OCI-LY7 (cell line): ENCODE results near the gene HS3ST5. TPM values are rescaled to one million over a fixed set of nuclear protein-coding genes. Genes with fewer than 3 reads are reported as not detected.

Source experiments
- BruUV-seq: library from RNA; stranded (reverse); fragments of 400-500 nt; replicated peaks from 2 replicates; lab custom pipeline; 2021; lab: Mats Ljungman, UMichigan
- CTCF ChIA-PET: fragments of 300-600 bp; sonication (Branson Sonifier 250); formaldehyde crosslinking; loops from one replicate; lab custom pipeline; 2022; ENCODE audit warnings: antibody characterized with exemption; ENCODE audit not compliant: unreplicated experiment; lab: Charles Lee
- POLR2A ChIA-PET: fragments of 300-600 bp; sonication (Branson Sonifier 250); formaldehyde crosslinking; loops from one replicate; lab custom pipeline; 2022; ENCODE audit warnings: antibody characterized with exemption; lab: Charles Lee
- DNase-seq: peaks from one replicate; pipeline ENCODE4 v3.0.0-alpha.2; 2015; ENCODE audit warnings: low spot score
- H2AFZ ChIP-seq: fragments of 200-600 bp; sonication (generic), shearing (Covaris generic); 2 replicates; pipeline ENCODE4 v1.6.1; 2014; ENCODE audit warnings: mild to moderate bottlenecking, antibody characterized with exemption, low read length, moderate library complexity
- H3K27ac ChIP-seq: fragments of 200-600 bp; sonication (generic); 2 replicates; pipeline ENCODE4 v1.5.1; 2014; ENCODE audit warnings: mixed run types, low read depth, mild to moderate bottlenecking, moderate library complexity, low read length, inconsistent platforms; ENCODE audit not compliant: poor library complexity, severe bottlenecking
- H3K36me3 ChIP-seq: fragments of 200-600 bp; sonication (generic); 2 replicates; pipeline ENCODE4 v1.6.1; 2014; ENCODE audit warnings: mild to moderate bottlenecking, antibody characterized with exemption, low read length, moderate library complexity, mixed read lengths; ENCODE audit not compliant: insufficient read depth
- H3K4me1 ChIP-seq: fragments of 200-600 bp; sonication (generic); 2 replicates; pipeline ENCODE4 v1.5.1; 2014; ENCODE audit warnings: mild to moderate bottlenecking, low read length; ENCODE audit not compliant: insufficient read depth, poor library complexity, severe bottlenecking
- H3K4me2 ChIP-seq: fragments of 200-600 bp; sonication (generic); 2 replicates; pipeline ENCODE4 v1.6.1; 2014; ENCODE audit warnings: mild to moderate bottlenecking, low read length
- H3K4me3 ChIP-seq: fragments of 200-600 bp; sonication (generic); 2 replicates; pipeline ENCODE4 v1.5.1; 2014; ENCODE audit warnings: mild to moderate bottlenecking, low read depth, low read length; ENCODE audit not compliant: poor library complexity, severe bottlenecking
- H3K79me2 ChIP-seq: fragments of 200-600 bp; sonication (generic); 2 replicates; pipeline ENCODE4 v1.6.1; 2016; ENCODE audit warnings: low read depth, mild to moderate bottlenecking, low read length, moderate library complexity, mixed read lengths; ENCODE audit not compliant: insufficient read depth
- H3K9me2 ChIP-seq: fragments of 200-600 bp; sonication (generic); 2 replicates; pipeline ENCODE4 v1.6.1; 2016; ENCODE audit warnings: mild to moderate bottlenecking, low read length, mixed read lengths; ENCODE audit not compliant: insufficient read depth
- H3K9me3 ChIP-seq: fragments of 200-600 bp; sonication (generic); 2 replicates; pipeline ENCODE4 v1.6.1; 2014; ENCODE audit warnings: mild to moderate bottlenecking, mixed run types, low read length, mixed read lengths
- H4K20me1 ChIP-seq: fragments of 200-600 bp; sonication (generic); 2 replicates; pipeline ENCODE4 v1.6.1; 2014; ENCODE audit warnings: mild to moderate bottlenecking, antibody characterized with exemption, low read length, moderate library complexity, mixed read lengths; ENCODE audit not compliant: insufficient read depth
- CTCF ChIP-seq: fragments of 200-600 bp; sonication (generic); conservative IDR thresholded peaks from 2 replicates; pipeline ENCODE4 v1.5.1; 2014; ENCODE audit warnings: mild to moderate bottlenecking, antibody characterized with exemption, low read length, moderate library complexity, mixed read lengths
- EZH2phosphoT487 ChIP-seq: fragments of 200-600 bp; sonication (generic); IDR thresholded peaks from 2 replicates; pipeline ENCODE4 v1.6.1; 2018; ENCODE audit warnings: low read depth, borderline replicate concordance, mild to moderate bottlenecking, mixed run types, antibody characterized with exemption, low read length, moderate library complexity, mixed read lengths
- intact Hi-C: fragments of 100-400 bp; cut with micrococcal nuclease; formaldehyde crosslinking; loops from one replicate; pipeline ENCODE4 v1.10.0; 2022; ENCODE audit not compliant: unreplicated experiment
- total RNA-seq, 2 experiments: library from RNA; depleted of rRNA in 1 of 2; stranded (reverse); fragments of >200 nt in 1 of 2; shearing (Covaris generic) in 1 of 2; gene quantifications; 2 replicates each; pipeline ENCODE4 v1.2.3, GENCODE V29; 2014 to 2022

The HS3ST5 gene
- total RNA-seq, 2 experiments from 2014 or later, result not detected

DNA sequence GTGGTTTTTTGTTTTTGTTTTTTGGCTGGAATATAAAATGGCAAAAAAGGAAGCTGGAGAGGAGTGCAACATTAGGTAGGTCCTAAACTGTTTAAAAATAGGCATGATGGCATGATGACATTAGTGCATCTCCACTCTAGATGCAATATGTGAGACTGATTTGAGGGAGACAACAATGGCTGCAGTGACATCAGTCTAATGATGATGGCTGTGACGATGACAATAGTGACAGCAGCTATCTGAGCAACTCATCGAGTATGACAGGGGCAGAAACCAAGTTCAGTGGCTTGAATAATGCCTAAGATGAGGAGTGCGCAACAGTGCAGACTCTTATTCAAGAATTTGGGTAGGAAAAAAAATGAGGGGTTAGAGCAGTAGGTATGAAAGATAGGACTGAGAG is 82.0 kb downstream of the HS3ST5 start:
- Histone ChIP-seq H3K27ac (no peak overlapping the region), H3K4me1 (no peaks in the 10 kb centered on the region), H3K9me2 (no peaks in the 10 kb centered on the region), H3K79me2 (no peaks in the 10 kb centered on the region), H3K4me2 (no peak overlapping the region), H3K36me3 (no peaks in the 10 kb centered on the region), H2AFZ (no peak overlapping the region), H3K4me3 (no peak overlapping the region), H3K9me3 (no peaks in the 10 kb centered on the region), H4K20me1 (no peaks in the 10 kb centered on the region)
- no TSS peak for BruUV-seq
- DNase-seq, result no peak
- no peak for TF ChIP-seq EZH2phosphoT487
- no peak for TF ChIP-seq CTCF
- intact Hi-C loops, result no loop called here
- POLR2A ChIA-PET, result no interaction called here
- CTCF ChIA-PET, result no interaction called here

- H3K79me2 ChIP-seq, result no peaks in the 10 kb centered on the region
- no peak overlapping the region for H2AFZ ChIP-seq
- POLR2A ChIA-PET, result interaction anchor here (1.6 kb wide), 1 partner anchor 9 kb away, joined by 4 read pairs; no protein-coding TSS in a partner anchor
- CTCF ChIA-PET, result no interaction called here
- H3K9me3 ChIP-seq, result no peaks in the 10 kb centered on the region
- no peaks in the 10 kb centered on the region for H3K4me1 ChIP-seq
- no peaks in the 10 kb centered on the region for H3K9me2 ChIP-seq
- H3K4me3 ChIP-seq, result no peak overlapping the region
- H4K20me1 ChIP-seq, result no peaks in the 10 kb centered on the region
- H3K4me2 ChIP-seq, result no peak overlapping the region
- no peak for TF ChIP-seq EZH2phosphoT487
- no peak for TF ChIP-seq CTCF
- no peak for DNase-seq
- intact Hi-C loops, result no loop called here
- no peak overlapping the region for H3K27ac ChIP-seq
- H3K36me3 ChIP-seq, result no peaks in the 10 kb centered on the region
- BruUV-seq, result no TSS peak
Measured at GRCh38 chr6:114258376-114258775, 84.4 kb downstream of the HS3ST5 start.

DNA sequence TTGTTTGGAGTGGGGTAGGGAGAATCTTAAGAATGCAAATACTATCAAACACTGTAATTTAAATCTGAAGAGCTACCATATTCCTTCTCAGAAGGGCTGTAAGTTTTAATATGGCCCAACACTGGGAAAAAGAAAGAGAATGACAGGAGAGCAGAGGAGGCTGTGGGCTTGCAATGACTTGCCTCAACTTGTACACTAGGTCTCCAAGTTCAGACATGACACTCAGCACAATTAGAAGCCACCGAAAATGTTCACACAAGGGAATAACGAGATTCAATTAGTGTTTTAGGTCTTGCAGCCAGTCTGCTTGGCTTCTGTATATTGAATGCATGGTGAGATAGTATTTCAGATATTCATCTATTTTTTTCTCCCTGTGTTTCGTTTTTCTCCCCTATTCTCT is 89.4 kb downstream of the HS3ST5 start:
- ChIA-PET POLR2A (no interaction called here), CTCF (no interaction called here)
- Histone ChIP-seq H3K9me3 (no peaks in the 10 kb centered on the region), H3K36me3 (no peaks in the 10 kb centered on the region), H3K27ac (no peak overlapping the region), H2AFZ (no peak overlapping the region), H3K79me2 (no peaks in the 10 kb centered on the region), H3K9me2 (no peaks in the 10 kb centered on the region), H4K20me1 (no peaks in the 10 kb centered on the region), H3K4me1 (no peaks in the 10 kb centered on the region), H3K4me3 (no peak overlapping the region), H3K4me2 (no peak overlapping the region)
- no peak for DNase-seq
- intact Hi-C loops, result no loop called here
- no TSS peak for BruUV-seq
- TF ChIP-seq CTCF, result no peak
- no peak for TF ChIP-seq EZH2phosphoT487
